NOMO-1 treated with DMSO at 0.1 percent for 48 hours (cell line): ENCODE results near the gene CBFA2T2.
"Not testable (repeated sequence)": the region's sequence is repeated elsewhere in the genome, so short reads cannot be mapped to it uniquely, and the experiment has no call there.

ENCODE experiments used
- DNase-seq: peaks from one replicate; lab custom pipeline; 2025; ENCODE audit not compliant: unreplicated experiment; lab: John Stamatoyannopoulos, UW

The CBFA2T2 gene

DNA sequence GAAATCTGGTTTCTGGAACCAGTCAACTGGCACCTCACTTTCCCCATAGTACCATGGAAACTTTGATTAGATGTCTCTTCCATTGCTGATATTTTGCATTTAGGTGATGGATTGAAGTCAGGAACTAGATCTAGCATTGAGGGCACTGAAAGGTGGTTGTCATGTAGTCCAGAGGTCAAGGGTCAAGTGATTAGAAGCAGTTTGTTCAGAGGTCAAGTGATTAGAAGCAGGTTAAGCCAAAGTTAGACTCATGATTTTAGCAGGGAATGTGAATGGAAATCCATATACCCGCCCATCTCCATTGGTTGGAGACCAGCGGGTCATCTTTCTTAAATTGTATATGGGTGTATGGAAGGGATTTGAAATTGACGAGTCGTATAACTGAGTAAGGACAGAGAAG is 51.2 kb downstream of the CBFA2T2 start:
- DNase-seq, result no peak

DNA sequence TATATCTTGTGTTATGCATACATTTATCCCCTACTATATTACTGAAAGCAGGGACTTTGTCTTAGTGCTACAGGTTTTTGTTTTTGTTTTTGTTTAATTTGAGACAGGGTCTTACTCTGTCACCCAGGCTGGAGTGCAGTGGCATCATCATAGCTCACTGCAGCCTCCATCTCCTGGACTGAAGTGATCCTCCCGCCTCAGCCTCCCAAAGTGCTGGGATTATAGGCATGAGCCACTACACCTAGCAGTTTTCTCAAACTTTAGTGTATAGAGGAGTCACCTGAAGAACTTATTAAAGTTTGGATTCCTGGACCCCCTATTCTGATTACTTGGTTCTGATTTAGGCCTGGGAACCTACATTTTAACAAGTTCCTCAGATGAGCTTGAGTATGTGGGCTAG is 51.9 kb downstream of the CBFA2T2 start:
- no peak for DNase-seq

DNA sequence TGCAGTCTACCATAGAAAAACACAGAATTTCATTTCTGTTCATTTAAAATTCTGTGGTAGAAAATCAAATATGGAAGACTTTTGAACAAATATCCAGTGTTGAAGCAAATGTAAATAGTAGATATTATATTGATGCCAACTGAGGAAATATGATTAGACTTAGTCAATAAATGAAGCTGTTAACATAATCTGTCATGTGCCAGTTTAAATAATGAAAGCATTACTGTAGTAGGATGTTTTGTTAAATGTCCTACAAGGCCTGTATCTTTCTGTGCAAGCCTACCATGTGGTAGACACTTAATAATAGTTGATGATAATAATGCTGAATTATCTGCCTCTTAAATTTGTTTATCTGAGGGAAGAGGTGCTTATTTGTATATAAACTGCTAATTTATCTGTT is 55.9 kb downstream of the CBFA2T2 start:
- no peak for DNase-seq

DNA sequence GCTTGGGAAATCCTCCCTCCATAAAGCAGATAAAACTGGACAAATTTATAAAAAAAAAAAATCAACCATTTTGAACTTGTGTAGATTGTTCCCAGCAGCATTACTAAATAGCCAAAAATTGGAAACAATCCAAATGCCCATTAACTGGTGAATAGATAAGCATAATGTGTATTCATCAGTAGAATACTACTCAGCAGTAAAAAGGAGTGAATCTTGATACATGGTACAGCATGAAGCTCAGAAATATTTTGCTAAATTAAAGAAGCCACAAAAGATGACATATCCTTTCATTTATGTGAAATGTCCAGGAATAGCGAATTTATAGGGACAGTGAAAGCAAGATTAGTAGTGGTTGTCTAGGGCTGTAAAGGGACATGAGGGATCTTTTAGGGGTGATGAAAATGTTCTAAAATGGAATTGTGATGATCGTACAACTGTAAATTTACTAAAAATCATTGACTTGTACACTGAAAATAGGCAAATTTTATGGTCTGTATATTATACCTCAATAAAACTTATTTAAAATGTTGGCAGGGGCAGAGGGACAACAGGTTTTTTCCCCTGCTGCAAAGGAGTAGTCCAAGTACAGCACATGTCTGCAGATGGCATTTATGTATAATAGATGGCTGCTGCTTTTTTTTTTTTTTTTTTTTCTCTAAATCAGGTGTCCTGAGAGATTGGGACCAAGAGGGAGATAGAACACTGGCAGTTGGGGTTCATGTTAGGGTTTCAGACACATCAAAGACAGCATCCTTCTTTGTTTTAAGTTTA is 59.5 kb downstream of the CBFA2T2 start:
- no peak for DNase-seq

DNA sequence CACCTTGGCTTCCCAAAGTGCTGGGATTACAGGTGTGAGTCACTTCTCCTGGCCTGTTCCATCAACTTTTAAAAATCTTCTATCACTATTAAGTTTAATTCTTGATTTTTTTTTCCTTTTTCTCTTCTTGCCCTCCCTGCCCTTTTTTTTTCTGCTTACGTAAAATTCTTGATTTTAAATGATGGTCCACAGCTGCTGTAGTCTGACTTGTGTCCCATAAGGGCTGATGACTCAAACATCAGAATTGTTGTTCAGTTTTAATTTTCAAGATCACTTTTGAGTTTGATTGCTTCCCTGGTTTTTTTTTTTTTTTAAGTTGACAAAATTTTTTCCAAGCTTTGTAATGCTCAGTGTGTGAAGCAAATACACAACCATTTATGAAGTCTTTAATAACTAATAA is 61.9 kb downstream of the CBFA2T2 start:
- DNase-seq, result no peak

DNA sequence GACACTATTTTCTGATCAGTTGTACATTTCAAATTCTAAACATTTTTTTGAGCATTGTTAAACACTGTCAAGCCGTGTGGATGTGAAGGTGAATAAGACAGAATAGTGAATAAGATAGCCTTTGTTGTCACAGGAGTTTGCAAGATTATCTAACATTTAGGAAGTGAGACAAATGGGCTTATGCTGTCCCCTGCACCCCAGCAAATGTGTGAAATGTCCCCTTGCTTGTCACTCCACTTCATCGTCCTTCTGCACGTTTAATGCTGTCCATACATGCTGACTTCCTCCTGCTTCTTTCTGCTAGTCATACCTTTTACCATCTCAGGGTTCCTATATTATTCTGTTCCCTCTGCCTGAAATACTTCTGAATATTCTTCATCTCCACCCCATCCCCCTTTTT is 62.6 kb downstream of the CBFA2T2 start:
- no peak for DNase-seq

DNA sequence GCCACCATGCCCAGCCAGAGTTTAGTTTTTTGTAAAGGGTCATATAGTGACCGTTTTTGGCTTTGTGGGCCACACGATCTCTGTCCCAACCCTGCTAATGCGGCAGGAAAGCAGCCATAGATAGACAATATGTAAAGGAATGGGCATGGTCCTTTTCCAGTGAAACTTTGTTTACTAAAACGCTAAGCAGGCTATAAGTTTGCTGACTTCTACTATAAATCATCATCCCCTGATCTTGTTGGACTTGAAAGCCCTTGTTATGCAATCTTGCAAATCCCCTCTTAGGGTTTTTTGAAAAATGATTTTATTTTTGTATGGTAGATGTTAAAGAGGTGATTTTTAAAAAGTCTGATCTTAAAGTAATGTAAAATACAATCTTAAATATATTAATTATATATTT is 63.6 kb downstream of the CBFA2T2 start:
- no peak for DNase-seq

DNA sequence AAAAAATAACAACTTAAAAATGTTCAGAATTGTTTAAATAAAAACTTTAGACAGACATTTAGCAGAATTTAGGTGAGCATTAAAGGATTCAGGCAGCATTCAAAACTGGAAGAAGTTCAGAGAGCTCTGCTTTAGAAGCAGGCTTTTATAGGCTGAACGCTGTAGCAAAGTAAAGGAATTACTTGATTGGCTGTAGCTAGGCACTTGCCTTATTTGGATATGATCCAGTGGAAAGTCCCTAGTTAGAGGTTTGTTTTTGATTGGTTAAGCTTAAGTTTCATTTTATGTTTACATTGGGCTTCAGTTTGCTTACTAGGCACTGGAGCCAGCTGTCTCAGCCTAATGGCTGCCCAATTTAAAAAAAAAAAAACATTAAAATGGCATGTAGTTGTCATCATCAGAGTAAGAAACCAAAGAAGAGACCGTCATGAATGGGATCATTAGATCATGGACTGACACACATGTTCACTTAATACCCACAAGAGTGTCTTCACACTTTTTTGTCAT is 65.1 kb downstream of the CBFA2T2 start:
- DNase-seq, result no peak

DNA sequence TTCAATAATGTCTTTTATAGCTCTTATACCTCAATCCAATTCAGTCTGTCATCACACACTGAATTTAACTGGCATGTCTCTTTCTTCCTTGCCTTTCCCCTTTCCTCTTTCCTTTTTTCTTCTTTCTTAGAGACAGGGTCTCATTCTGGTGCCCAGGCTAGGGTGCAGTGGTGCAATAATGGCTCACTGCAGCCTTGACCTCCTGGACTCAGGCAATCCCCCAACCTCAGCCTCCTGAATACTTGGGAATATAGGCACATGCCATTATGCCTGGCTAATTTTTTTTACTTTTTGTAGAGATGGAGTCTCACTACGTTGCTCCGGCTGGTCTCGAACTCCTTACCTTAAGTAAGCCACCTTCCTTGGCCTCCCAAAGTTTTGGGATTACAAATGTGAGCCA is 65.9 kb downstream of the CBFA2T2 start:
- DNase-seq, result no peak

DNA sequence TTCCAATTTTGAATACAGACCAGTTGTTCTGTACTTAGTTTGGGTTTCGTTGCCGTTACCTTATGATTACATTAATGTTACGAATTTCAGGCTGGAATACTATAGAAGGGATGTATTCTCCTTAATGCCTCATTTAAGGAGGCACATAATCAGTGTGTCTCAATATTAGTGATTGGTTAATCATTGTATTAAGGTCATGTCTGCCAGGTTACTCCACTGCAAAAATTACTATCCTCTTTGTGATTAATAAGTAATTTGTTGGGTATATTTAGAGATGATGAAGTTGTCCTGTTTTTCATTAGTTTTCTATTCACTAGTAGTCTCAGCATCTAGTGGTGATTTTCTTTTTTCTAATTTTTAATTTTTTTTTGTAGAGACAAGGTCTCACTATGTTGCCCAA is 66.3 kb downstream of the CBFA2T2 start:
- DNase-seq, result no peak

DNA sequence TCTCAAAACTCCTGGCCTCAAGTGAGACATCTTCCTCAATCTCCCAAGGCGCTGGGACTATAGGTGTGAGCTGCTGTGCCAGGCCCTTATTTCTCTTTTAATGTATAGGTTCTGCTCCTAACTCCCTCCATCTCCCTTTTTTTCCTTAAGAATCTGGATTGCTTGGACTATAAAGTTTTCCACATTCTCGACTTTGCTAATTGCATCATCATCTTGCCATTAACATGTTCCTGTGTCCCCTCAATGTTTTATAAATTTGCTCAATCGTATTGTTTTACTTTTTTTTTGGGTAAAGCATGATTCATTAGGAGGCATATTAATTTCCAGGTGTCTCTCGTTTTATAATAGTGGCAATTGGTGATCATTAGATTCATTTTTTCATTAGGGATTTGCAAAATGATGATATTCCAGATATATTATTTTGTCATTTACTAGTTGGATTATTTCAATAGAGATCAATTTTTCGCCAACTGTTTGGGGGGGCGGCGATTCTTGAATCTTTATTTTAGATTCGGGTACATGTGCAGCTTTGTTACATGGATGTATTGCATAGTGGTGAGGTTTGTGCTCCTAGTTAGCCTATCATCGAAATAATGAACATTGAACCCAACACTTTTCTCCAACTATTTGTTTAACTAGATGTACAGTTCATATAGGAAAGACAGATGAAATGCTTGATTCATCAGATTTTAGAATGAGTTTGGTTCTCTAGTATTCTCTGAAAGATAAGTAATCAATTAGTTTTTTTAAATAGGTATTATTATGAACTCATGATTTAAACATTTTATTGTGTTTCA is 68.7 kb downstream of the CBFA2T2 start:
- no peak for DNase-seq

DNA sequence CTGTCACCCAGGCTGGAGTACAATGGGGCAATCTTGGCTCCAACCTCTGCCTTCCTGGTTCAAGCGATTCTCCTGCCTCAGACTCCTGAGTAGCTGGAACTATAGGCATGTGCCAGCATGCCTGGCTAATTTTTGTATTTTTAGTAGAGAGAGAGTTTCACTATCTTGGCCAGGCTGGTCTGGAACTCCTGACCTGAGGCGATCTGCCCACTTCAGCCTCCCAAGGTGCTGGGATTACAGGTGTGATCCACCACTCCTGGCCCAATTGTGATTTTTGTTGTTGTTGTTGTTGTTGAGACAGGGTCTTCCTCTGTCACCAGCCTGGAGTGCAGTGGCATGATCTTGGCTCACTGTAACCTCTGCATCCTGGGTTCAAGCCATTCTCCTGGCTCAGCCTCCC is 69.3 kb downstream of the CBFA2T2 start:
- no peak for DNase-seq

DNA sequence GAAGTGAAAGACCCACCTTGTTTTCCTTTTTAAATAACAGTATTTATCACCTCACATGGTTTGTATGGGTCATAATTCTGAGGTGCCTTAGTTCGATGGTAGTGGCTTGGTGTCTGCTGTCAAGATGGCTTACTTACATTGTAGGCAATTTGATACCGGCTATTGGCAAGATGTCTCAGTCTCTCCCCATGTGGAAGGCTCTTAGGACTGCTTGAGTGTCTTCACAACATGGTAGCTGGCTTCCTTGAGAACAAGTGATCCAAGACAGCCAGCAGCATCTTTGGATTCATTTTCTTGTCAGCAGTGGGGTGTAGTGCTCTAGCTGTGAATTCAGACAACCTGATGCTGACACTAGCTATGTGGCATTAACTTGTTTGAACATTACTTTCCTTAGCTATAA is 70.1 kb downstream of the CBFA2T2 start:
- DNase-seq, result no peak

DNA sequence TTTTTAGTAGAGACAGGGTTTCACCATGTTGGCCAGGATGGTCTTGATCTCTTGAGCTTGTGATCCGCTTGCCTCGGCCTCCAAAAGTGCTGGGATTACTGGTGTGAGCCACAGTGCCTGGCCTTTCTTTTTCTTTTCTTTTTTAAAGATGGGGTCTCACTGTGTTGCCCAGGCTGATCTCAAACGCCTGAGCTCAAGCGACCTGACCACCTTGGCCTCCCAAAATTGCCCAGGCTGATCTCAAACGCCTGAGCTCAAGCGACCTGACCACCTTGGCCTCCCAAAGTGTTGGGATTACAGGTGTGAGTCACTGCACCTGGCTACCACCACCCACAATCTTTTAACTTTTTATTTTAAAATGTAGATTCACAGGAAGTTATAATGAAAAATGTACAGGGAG is 71.2 kb downstream of the CBFA2T2 start:
- not testable (repeated sequence) for DNase-seq

DNA sequence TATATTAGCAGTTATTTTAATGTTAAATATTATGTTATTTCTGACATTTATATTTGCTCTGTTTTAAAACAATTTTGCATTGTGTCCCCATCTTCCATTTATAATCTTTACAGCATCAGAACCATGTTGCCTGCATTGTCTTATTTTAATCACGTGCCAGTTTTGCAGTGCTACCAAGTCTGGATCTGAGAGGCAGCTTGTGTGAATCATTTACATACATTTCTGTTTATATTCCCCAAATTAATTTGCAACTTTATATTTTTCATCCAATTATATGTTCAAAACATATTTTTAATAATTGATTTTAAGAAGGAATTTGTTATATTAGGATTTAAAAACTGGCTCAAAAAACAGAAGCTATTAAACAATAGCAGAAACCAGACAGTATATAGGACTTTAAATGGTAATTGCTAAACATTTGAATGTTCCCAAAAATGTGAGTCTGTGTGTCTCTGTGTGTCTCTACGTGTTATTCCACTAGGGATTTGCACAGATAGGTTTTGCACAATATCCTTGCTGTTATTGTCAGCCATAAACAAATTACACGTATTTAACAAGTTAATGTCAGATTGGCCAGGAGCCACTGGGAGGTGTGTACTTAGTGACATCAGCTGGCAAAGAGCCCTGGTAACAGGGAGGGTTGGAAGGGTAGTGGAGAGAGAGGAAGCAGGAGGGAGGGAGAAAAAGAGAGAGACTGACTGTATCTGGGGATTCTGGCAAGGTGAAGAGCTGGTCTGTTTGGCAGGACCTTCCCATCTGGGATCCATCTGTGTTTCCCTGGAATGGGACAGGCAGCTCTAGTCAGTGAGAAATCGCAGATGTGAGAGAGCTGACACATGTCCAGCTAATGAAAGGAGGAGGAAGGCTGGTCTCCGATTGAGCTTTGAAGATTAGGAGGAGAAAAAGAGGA is 72.1 kb downstream of the CBFA2T2 start:
- no peak for DNase-seq

DNA sequence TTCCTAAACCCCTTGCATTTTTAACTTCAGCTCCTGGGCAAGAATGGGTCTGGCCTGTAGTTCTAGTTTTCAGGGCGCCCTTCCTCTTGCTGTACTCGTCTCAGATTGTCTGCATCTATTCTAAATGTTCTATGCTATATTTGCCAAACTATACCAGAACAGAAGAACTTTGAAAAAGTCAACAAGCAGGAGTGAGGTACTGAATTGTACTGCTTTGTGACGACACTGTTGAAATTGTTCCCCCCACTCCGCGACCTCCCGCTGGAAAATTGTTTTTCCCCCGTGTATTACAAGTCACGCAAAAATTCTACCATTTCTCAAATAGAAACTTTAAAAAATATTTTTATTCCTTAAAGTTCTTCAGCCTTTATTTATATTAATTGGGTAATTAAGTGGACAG is 73.9 kb downstream of the CBFA2T2 start:
- DNase-seq, result no peak

DNA sequence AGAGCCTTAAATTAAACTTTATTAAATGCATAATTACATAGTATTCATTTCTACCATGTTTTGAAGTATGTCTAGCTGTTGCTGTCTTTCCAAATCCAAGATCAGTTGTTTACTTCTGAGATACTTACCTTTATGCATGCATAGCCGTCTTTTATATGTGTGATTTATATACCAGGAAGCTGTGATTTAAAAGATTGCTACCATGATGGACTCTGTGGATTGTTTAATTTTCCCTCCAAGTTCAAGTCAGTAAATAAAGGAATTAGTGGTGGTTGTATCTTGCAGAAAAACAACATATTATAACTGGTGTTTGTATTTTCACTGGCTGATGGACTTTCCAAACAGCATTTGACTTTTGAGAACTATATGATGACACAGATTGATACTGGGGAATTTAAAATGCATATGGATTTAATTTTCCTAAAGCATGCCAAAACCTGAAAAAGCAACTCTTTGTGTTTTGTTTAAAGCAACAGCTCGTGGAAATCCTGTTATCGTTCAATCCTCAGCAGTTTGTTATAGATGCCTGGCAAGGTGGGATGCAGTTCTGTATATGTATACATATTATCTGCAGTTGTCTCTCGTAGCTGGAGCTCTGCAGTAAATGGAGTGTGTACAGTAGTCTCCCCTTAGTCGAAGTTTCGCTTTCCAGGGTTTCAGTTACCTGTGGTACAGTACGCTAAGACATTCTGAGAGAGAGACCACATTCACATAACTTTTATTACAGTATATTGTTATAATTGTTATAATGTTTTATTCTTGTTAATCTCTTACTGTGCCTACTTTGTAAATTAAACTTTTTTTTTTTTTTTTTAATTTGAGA is 77.1 kb downstream of the CBFA2T2 start:
- no peak for DNase-seq

DNA sequence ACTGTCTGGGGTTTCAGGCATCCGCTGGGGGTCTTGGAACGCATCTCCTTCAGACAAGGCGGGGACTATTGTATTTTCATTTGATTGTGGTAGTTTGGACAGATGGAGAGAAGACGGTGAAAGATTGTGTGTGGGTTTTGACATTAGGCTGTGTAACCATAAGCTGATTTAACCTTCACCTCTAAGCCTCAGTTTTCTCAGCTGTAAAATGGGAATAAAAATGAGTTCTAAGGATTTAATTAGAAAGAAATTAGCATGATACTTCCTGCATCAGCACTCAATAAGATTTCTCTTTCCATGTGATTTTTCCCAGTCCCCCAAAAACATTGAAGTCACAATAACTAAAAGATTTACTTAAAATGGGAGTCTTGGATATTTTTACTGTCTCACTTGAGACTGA is 78.1 kb downstream of the CBFA2T2 start:
- DNase-seq, result no peak

DNA sequence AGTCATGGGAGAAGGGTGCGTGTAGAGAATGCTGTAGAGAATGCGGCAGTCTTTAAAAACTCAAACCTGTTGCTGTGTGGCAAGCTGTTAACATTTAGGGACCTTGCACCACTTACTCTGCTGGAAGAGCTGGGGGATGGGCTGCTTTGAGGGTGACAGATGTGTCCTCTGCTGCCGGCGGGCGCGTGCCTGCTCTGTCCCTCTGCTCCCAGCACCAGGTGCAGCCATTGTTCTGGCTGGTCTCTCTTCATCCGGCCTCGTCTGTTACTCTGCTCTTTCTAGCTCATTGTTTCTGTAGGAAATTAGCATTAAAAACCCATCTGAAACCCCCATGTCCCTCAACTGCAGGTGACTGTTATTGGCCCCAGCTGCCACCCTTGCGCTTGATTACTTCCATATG is 78.5 kb downstream of the CBFA2T2 start:
- no peak for DNase-seq
